H1 (cell line): ENCODE results near the gene FKBP10. TPM values are rescaled to one million over a fixed set of nuclear protein-coding genes. Genes with fewer than 3 reads are reported as not detected.

ENCODE experiments used
- CTCF ChIA-PET: fragments of 300-600 bp; sonication (Branson Sonifier 250); formaldehyde crosslinking; loops from one replicate; lab custom pipeline; 2021; ENCODE audit not compliant: partially characterized antibody; lab: Charles Lee
- POLR2A ChIA-PET: fragments of 300-600 bp; sonication (Branson Sonifier 250); formaldehyde crosslinking; loops from one replicate; lab custom pipeline; 2021; ENCODE audit warnings: inconsistent platforms; ENCODE audit not compliant: partially characterized antibody; lab: Charles Lee
- DNase-seq, 2 experiments: peaks; one replicate each; pipeline versions ENCODE4 v3.0.0 to v3.0.0-alpha.2; 2010 to 2022; ENCODE audit warnings: low spot score in 2 of 2, low read depth in 1 of 2, mixed read lengths in 1 of 2
- FAIRE-seq: peaks from 2 replicates; lab custom pipeline; 2011; peaks lifted over from hg19 to GRCh38; lab: Jason Lieb, UNC
- H2AFZ ChIP-seq: 2 replicates; pipeline ENCODE4 v1.8.1; 2012; ENCODE audit warnings: low read length, inconsistent platforms
- H2AK5ac ChIP-seq: 2 replicates; pipeline ENCODE4 v1.6.1; 2013; ENCODE audit warnings: low read depth, low read length
- H2BK120ac ChIP-seq: replicated peaks from 2 replicates; pipeline ENCODE3; 2013; ENCODE audit warnings: low read depth, low read length, inconsistent platforms
- H2BK12ac ChIP-seq: 2 replicates; pipeline ENCODE4 v1.6.1; 2013; ENCODE audit warnings: low read depth, low read length
- H2BK15ac ChIP-seq: 2 replicates; pipeline ENCODE4 v1.6.1; 2013; ENCODE audit warnings: low read length
- H2BK20ac ChIP-seq: 2 replicates; pipeline ENCODE4 v1.6.1; 2013; ENCODE audit warnings: low read length
- H2BK5ac ChIP-seq: 2 replicates; pipeline ENCODE4 v1.6.1; 2013; ENCODE audit warnings: low read depth, low read length
- H3K14ac ChIP-seq: 2 replicates; pipeline ENCODE4 v1.6.1; 2013; ENCODE audit warnings: inconsistent platforms; ENCODE audit not compliant: insufficient read length
- H3K18ac ChIP-seq: 2 replicates; pipeline ENCODE4 v1.6.1; 2013; ENCODE audit warnings: low read length; ENCODE audit errors: extremely low read depth
- H3K23ac ChIP-seq: 2 replicates; pipeline ENCODE4 v1.6.1; 2013; ENCODE audit warnings: inconsistent platforms; ENCODE audit not compliant: insufficient read length
- H3K23me2 ChIP-seq: 2 replicates; pipeline ENCODE4 v1.6.1; 2013; ENCODE audit warnings: low read depth, low read length
- H3K27ac ChIP-seq: 2 replicates; pipeline ENCODE4 v1.6.1; 2011; ENCODE audit warnings: low read depth, low read length, inconsistent platforms
- H3K27me3 ChIP-seq, 4 experiments: replicated peaks in 1 of 4; 1 replicate in 1 of 4; 2 replicates in 3 of 4; pipeline versions ENCODE4 v1.6.1 to v1.8.1; 2011 to 2013; ENCODE audit warnings: low read length in 3 of 4, mild to moderate bottlenecking in 3 of 4, inconsistent platforms in 2 of 4, mixed read lengths in 2 of 4, moderate library complexity in 1 of 4; ENCODE audit not compliant: control insufficient read depth in 3 of 4, insufficient read depth in 3 of 4; ENCODE audit errors: extremely low read depth in 1 of 4
- H3K36me3 ChIP-seq, 4 experiments: 2 replicates each; pipeline versions ENCODE4 v1.6.1 to v1.8.1; 2011 to 2013; ENCODE audit warnings: mild to moderate bottlenecking in 4 of 4, low read length in 3 of 4, moderate library complexity in 2 of 4, control low read depth in 1 of 4, inconsistent platforms in 1 of 4; ENCODE audit not compliant: insufficient read depth in 4 of 4, control insufficient read depth in 2 of 4
- H3K4ac ChIP-seq: replicated peaks from 2 replicates; pipeline ENCODE3; 2013; ENCODE audit warnings: low read length, low read depth, mixed read lengths, inconsistent platforms; ENCODE audit not compliant: insufficient read length
- H3K4me1 ChIP-seq, 4 experiments: replicated peaks in 1 of 4; 1 replicate in 1 of 4; 2 replicates in 3 of 4; pipeline versions ENCODE4 v1.6.1 to v1.8.1; 2011 to 2013; ENCODE audit warnings: low read length in 3 of 4, inconsistent platforms in 2 of 4, mixed read lengths in 1 of 4; ENCODE audit not compliant: insufficient read depth in 4 of 4, control insufficient read depth in 3 of 4
- H3K4me2 ChIP-seq, 2 experiments: 2 replicates each; pipeline versions ENCODE4 v1.6.1 to v1.8.1; 2011 to 2013; ENCODE audit warnings: low read depth in 2 of 2, low read length in 2 of 2, control low read depth in 1 of 2, inconsistent platforms in 1 of 2, mild to moderate bottlenecking in 1 of 2; ENCODE audit not compliant: insufficient read depth in 1 of 2
- H3K4me3 ChIP-seq, 4 experiments: fragments of 200-600, 300-600 bp in 1 of 4; sonication (generic), shearing (Covaris generic), sonication (Bioruptor Twin) in 1 of 4; 2 replicates each; pipeline versions ENCODE4 v1.5.1 to v1.8.1; 2011 to 2016; ENCODE audit warnings: low read length in 4 of 4, low read depth in 3 of 4, control low read depth in 2 of 4, inconsistent platforms in 2 of 4, mild to moderate bottlenecking in 2 of 4, mixed read lengths in 1 of 4, moderate library complexity in 1 of 4; ENCODE audit not compliant: insufficient read depth in 2 of 4; ENCODE audit errors: extremely low read depth in 1 of 4
- H3K56ac ChIP-seq: replicated peaks from 2 replicates; pipeline ENCODE3; 2013; ENCODE audit warnings: low read depth, mild to moderate bottlenecking, mixed read lengths, low read length, inconsistent platforms; ENCODE audit not compliant: insufficient read length
- H3K79me1 ChIP-seq: 2 replicates; pipeline ENCODE4 v1.6.1; 2013; ENCODE audit warnings: low read depth, low read length, control low read depth
- H3K79me2 ChIP-seq, 2 experiments: 2 replicates each; pipeline versions ENCODE4 v1.6.1 to v1.8.1; 2012 to 2013; ENCODE audit warnings: low read length in 2 of 2, mild to moderate bottlenecking in 2 of 2, inconsistent platforms in 1 of 2; ENCODE audit not compliant: insufficient read depth in 2 of 2, control insufficient read depth in 1 of 2
- H3K9ac ChIP-seq, 4 experiments: replicated peaks in 1 of 4; 1 replicate in 1 of 4; 2 replicates in 3 of 4; pipeline versions ENCODE4 v1.6.1 to v1.8.1; 2011 to 2013; ENCODE audit warnings: low read depth in 3 of 4, low read length in 3 of 4, control low read depth in 2 of 4, mild to moderate bottlenecking in 2 of 4, moderate library complexity in 2 of 4, inconsistent platforms in 1 of 4; ENCODE audit errors: extremely low read depth in 1 of 4
- H3K9me3 ChIP-seq, 2 experiments: 2 replicates each; pipeline versions ENCODE4 v1.6.1 to v1.8.1; 2012 to 2013; ENCODE audit warnings: mild to moderate bottlenecking in 2 of 2, moderate library complexity in 2 of 2, control low read depth in 1 of 2, inconsistent platforms in 1 of 2, low read depth in 1 of 2, low read length in 1 of 2, mixed read lengths in 1 of 2; ENCODE audit not compliant: insufficient read depth in 2 of 2
- H4K20me1 ChIP-seq, 2 experiments: replicated peaks in 1 of 2; 2 replicates each; pipeline versions ENCODE3 to v1.8.1; 2011 to 2013; ENCODE audit warnings: inconsistent platforms in 2 of 2, low read length in 2 of 2, mild to moderate bottlenecking in 1 of 2; ENCODE audit not compliant: insufficient read depth in 2 of 2, control insufficient read depth in 1 of 2
- H4K5ac ChIP-seq: 2 replicates; pipeline ENCODE4 v1.6.1; 2013; ENCODE audit warnings: low read length, low read depth, mixed read lengths, inconsistent platforms; ENCODE audit not compliant: insufficient read length
- H4K8ac ChIP-seq: 2 replicates; pipeline ENCODE4 v1.8.0; 2013; ENCODE audit warnings: mild to moderate bottlenecking, moderate library complexity, low read length, inconsistent platforms; ENCODE audit not compliant: insufficient read depth; ENCODE audit errors: extremely low read depth
- H4K91ac ChIP-seq: replicated peaks from 2 replicates; pipeline ENCODE3; 2013; ENCODE audit warnings: low read length, mixed read lengths, inconsistent platforms; ENCODE audit not compliant: insufficient read length
- GABPA ChIP-seq: IDR thresholded peaks from 2 replicates; pipeline ENCODE4 v1.6.1; 2011; ENCODE audit warnings: mild to moderate bottlenecking, low read length, moderate library complexity, borderline replicate concordance; ENCODE audit not compliant: insufficient read depth
- MAFK ChIP-seq: IDR thresholded peaks from 2 replicates; pipeline ENCODE4 v1.6.1; 2012; ENCODE audit warnings: low read depth, mild to moderate bottlenecking, improper control_type of control experiment, low read length
- POLR2A ChIP-seq, 2 experiments: IDR thresholded peaks; 1 replicate in 1 of 2; 2 replicates in 1 of 2; pipeline ENCODE4 v1.6.1; 2011; ENCODE audit warnings: low read depth in 2 of 2, low read length in 2 of 2, mild to moderate bottlenecking in 2 of 2; ENCODE audit errors: control extremely low read depth in 1 of 2
- POLR2AphosphoS5 ChIP-seq: IDR thresholded peaks from 2 replicates; pipeline ENCODE4 v1.6.1; 2011; ENCODE audit warnings: low read depth, low read length
- SIN3A ChIP-seq, 2 experiments: IDR thresholded peaks in 1 of 2; conservative IDR thresholded peaks in 1 of 2; 2 replicates each; pipeline ENCODE4 v1.6.1; 2011 to 2012; ENCODE audit warnings: low read length in 2 of 2, improper control_type of control experiment in 1 of 2, low read depth in 1 of 2, mild to moderate bottlenecking in 1 of 2
- SRF ChIP-seq: IDR thresholded peaks from 2 replicates; pipeline ENCODE4 v1.6.1; 2011; ENCODE audit warnings: mild to moderate bottlenecking, low read depth, low read length, moderate library complexity
- TAF7 ChIP-seq: optimal IDR thresholded peaks from 2 replicates; pipeline ENCODE3; 2011; ENCODE audit warnings: low read depth, mild to moderate bottlenecking, inconsistent platforms, low read length, moderate library complexity, borderline replicate concordance
- TBP ChIP-seq: IDR thresholded peaks from 2 replicates; pipeline ENCODE4 v1.6.1; 2011; ENCODE audit warnings: low read depth, low read length, improper control_type of control experiment
- YY1 ChIP-seq: IDR thresholded peaks from 2 replicates; pipeline ENCODE4 v1.6.1; 2011; ENCODE audit warnings: low read depth, mild to moderate bottlenecking, low read length
- WGBS, 2 experiments: shearing (Covaris generic) in 1 of 2; methylation state at CpG; one replicate each; pipeline versions ENCODE4 v1.1.6 to v1.1.7; 2013 to 2015; ENCODE audit warnings: low lambda C conversion rate in 2 of 2, mixed read lengths in 2 of 2, inconsistent platforms in 1 of 2, low coverage in 1 of 2, missing lambda C conversion rate in 1 of 2; ENCODE audit not compliant: insufficient replicate concordance in 2 of 2, insufficient coverage in 1 of 2, insufficient read length in 1 of 2; ENCODE audit errors: extremely low coverage in 1 of 2, missing lambda C conversion rate in 1 of 2; 5-methylcytosine and 5-hydroxymethylcytosine counted together
- polyA plus RNA-seq, 7 experiments: library from polyadenylated mRNA; depleted of rRNA in 3 of 7; stranded (reverse) in 5 of 7; unstranded in 2 of 7; fragments of >200 nt in 5 of 7; fragments of 200-250 nt in 2 of 7; gene quantifications; 1 replicate in 5 of 7; 2 replicates in 1 of 7; 4 replicates in 1 of 7; pipeline versions ENCODE4 v1.2.1 to v1.2.3, GENCODE V29; 2011 to 2013; ENCODE audit warnings: missing spikeins in 2 of 7, mixed read lengths in 2 of 7
- total RNA-seq: library from RNA; stranded (reverse); fragmentation: NEBNext Ultra II Directional; extraction: Animal tissue kit (Norgen Biotek cat#: 25700); gene quantifications from 2 replicates; pipeline ENCODE4 v1.2.1, GENCODE V29; 2021
- TF ChIP-seq, protein P1 (sequence below): IDR thresholded peaks from 2 replicates; pipeline ENCODE4 v1.6.1; 2012; ENCODE audit warnings: inconsistent platforms

The FKBP10 gene
- total and polyA plus RNA-seq, 2 of the 8 experiments (the other 6 are each of a cell fraction or from before 2014, with no cell fraction given): 173 to 283 TPM

DNA sequence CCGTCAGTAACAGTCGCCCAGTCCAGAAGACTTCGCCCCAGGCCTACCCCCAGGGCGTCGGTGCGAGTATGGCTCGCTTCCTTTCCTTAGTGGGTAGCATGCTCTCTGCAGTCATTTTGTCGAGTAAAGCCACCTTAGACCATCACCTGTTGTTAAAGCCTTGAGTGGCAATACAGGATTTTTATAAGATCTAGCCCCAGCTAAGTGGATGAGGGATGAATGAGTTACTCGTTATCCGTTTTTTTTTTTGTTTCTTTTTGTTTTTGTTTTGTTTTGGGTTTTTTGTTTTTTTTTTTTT lies 52.7 kb downstream of the FKBP10 start:
- Histone ChIP-seq H2BK5ac (0 out of 2 replicates have a peak overlapping the region, but pooled peaks have one; percentile 63), H3K27me3 (no peaks in the 10 kb centered on the region), H2AK5ac (no peak overlapping the region), H3K23me2 (peaks cover 8% of the 10 kb centered on the region), H3K4me1 (peaks cover 4 to 21% (median 11%) of the 10 kb centered on the region in 4 experiments), H2BK20ac (no peak overlapping the region), H3K36me3 (peaks cover 13 to 38% (median 34%) of the 10 kb centered on the region in 4 experiments), H3K23ac (no peak overlapping the region), H3K79me1 (peaks cover 3% of the 10 kb centered on the region), H4K5ac (no peak overlapping the region), H2BK15ac (no peak overlapping the region), H3K18ac (no peak overlapping the region), H4K8ac (peak overlapping the region; percentile 22; the same call in 1 of the 2 replicates), H2AFZ (0 out of 2 replicates have a peak overlapping the region, but pooled peaks have one; percentile 45), H3K9me3 (no peaks in the 10 kb centered on the region), H3K27ac (no peak overlapping the region; the same call in 1 of the 2 replicates), H3K56ac (no peak overlapping the region), H3K4me3 (peak overlapping the region in 3 of 4 experiments; percentile 23 to 94 (median 86); a peak in 5 of 8 replicates), H2BK120ac (no peak overlapping the region), H3K79me2 (peaks cover 8 to 39% of the 10 kb centered on the region in 2 experiments), H3K9ac (peak overlapping the region in 1 of 4 experiments; percentile 5; a peak in 2 of 7 replicates), H4K91ac (no peak overlapping the region), H4K20me1 (peaks cover under 1 to 19% of the 10 kb centered on the region in 2 experiments), H2BK12ac (no peak overlapping the region), H3K4me2 (peak overlapping the region; percentile 62 to 93), H3K14ac (no peak overlapping the region), H3K4ac (no peak overlapping the region)
- DNase-seq: no peak
- TF ChIP-seq TBP: 0 out of 2 replicates have a peak, but pooled peaks have one; percentile 49
- TF ChIP-seq MAFK: no peak
- TF ChIP-seq TAF7: peak; percentile 4
- TF ChIP-seq GABPA: no peak
- no peak for TF ChIP-seq SRF
- TF ChIP-seq POLR2A (IDR thresholded peaks at IDR 0.05; ENCODE audit: control extremely low read depth in 1 of 2, low read depth in 2 of 2, low read length in 2 of 2): peak in 1 of 2 experiments; percentile 10; a peak in 1 of 3 replicates
- no peak for TF ChIP-seq YY1
- peak; percentile 51; the same call in 1 of the 2 replicates for TF ChIP-seq POLR2AphosphoS5
- peak in 1 of 2 experiments; percentile 5; a peak in 1 of 4 replicates for TF ChIP-seq SIN3A (conservative IDR thresholded peaks at IDR 0.05 in 1 of 2, IDR thresholded peaks at IDR 0.05 in 1 of 2; ENCODE audit: low read depth in 1 of 2, low read length in 2 of 2)
- TF ChIP-seq, protein P1, sequence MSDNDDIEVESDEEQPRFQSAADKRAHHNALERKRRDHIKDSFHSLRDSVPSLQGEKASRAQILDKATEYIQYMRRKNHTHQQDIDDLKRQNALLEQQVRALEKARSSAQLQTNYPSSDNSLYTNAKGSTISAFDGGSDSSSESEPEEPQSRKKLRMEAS: no peak
- no peak for FAIRE-seq
- WGBS, 2 experiments: 16% methylated on average over 10 of the region's 10 CpGs; no CpG with 5 or more reads in 1 of the 2 experiments
- CTCF ChIA-PET: interaction anchor here (0.9 to 2.2 kb wide), 5 partner anchors 54 to 131 kb away, joined by 3 to 7 read pairs (median 4); partner anchors contain the start of genes HAP1 and P3H4
- POLR2A ChIA-PET: interaction anchor here (0.6 to 4.1 kb wide), 25 partner anchors 9 to 177 kb away, joined by 3 to 26 read pairs (median 6); partner anchors contain the start of genes ACLY, EIF1, HAP1 and JUP
